OCI-LY1 (cell line): ENCODE measurements around the gene TRUB1.

Experiments
- EZH2 ChIP-seq: fragments of 200-600 bp; sonication (generic), shearing (Covaris generic); IDR thresholded peaks from 2 replicates; pipeline ENCODE4 v1.8.0; 2017; ENCODE audit warnings: borderline replicate concordance, mixed run types, mild to moderate bottlenecking, antibody characterized with exemption, low read length, moderate library complexity, mixed read lengths
- TF ChIP-seq, protein P1 (sequence below): fragments of 200-600 bp; sonication (generic), shearing (Covaris generic); IDR thresholded peaks from 2 replicates; pipeline ENCODE4 v1.5.1; 2017; ENCODE audit warnings: mild to moderate bottlenecking, antibody characterized with exemption, low read length, moderate library complexity, mixed read lengths

DNA sequence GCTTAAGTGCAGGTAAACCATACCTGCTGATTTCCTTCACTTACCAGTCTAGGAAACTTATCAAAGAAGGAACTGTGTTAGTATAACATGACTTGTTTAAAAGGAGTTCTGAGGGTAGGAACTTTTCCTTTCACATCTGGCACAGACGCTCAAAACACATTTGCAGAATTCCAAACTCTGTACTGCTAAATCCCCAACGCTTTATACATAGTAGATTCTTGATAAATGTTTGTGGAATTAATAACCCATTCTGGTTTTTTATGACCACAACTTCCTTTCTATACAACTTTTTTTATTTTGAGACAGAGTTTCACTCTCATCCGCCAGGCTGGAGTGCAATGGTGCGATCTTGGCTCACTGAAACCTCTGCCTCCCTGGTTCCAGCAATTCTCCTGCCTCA is 7.7 kb upstream of the TRUB1 start:
- TF ChIP-seq, protein P1, sequence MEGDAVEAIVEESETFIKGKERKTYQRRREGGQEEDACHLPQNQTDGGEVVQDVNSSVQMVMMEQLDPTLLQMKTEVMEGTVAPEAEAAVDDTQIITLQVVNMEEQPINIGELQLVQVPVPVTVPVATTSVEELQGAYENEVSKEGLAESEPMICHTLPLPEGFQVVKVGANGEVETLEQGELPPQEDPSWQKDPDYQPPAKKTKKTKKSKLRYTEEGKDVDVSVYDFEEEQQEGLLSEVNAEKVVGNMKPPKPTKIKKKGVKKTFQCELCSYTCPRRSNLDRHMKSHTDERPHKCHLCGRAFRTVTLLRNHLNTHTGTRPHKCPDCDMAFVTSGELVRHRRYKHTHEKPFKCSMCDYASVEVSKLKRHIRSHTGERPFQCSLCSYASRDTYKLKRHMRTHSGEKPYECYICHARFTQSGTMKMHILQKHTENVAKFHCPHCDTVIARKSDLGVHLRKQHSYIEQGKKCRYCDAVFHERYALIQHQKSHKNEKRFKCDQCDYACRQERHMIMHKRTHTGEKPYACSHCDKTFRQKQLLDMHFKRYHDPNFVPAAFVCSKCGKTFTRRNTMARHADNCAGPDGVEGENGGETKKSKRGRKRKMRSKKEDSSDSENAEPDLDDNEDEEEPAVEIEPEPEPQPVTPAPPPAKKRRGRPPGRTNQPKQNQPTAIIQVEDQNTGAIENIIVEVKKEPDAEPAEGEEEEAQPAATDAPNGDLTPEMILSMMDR = no peak
- TF ChIP-seq EZH2 = no peak
